Gastrocnemius medialis (tissue), 4 donors: ENCODE data around the gene TRAF1.

Source experiments
- CTCF ChIP-seq, 5 experiments: fragments of 450-650 bp in 3 of 5; fragments of 200-600 bp in 2 of 5; sonication (generic) in 2 of 5; IDR thresholded peaks in 4 of 5; conservative IDR thresholded peaks in 1 of 5; 1 replicate in 4 of 5; 2 replicates in 1 of 5; pipeline ENCODE4 v1.5.1; 2016 to 2019; ENCODE audit warnings: antibody characterized with exemption in 5 of 5, mild to moderate bottlenecking in 3 of 5, moderate library complexity in 3 of 5
- POLR2A ChIP-seq, 2 donors: fragments of 450-650 bp; IDR thresholded peaks; one replicate each; pipeline ENCODE4 v1.6.1; 2017; ENCODE audit warnings: antibody characterized with exemption in 2 of 2, mild to moderate bottlenecking in 2 of 2, moderate library complexity in 2 of 2

GRCh38 chr9:120965344-120966012 lies 38.9 kb upstream of the TRAF1 start:
- TF ChIP-seq CTCF (IDR thresholded peaks at IDR 0.05 in 4 of 5, conservative IDR thresholded peaks at IDR 0.05 in 1 of 5), result no peak
- no peak for TF ChIP-seq POLR2A (IDR thresholded peaks at IDR 0.05)
